Adipose tissue (tissue), 3 donors: ENCODE measurements around the gene CABLES2. TPM values are rescaled to one million over a fixed set of nuclear protein-coding genes. Genes with fewer than 3 reads are reported as not detected.
A peak's percentile ranks its signal among the peaks of the same experiment; 100 is the strongest.

ENCODE experiments used
- H3K27ac ChIP-seq: one replicate; pipeline ENCODE4 v1.5.1; 2013; ENCODE audit warnings: low read depth, low read length
- WGBS, 3 donors: extraction: QIAGEN DNeasy Blood & Tissue Kit; methylation state at CpG; one replicate each; pipeline ENCODE4 v1.1.7; 2013; 5-methylcytosine and 5-hydroxymethylcytosine counted together
- polyA plus RNA-seq, 3 donors: library from polyadenylated mRNA; stranded (reverse); fragments of 200-250 nt; gene quantifications; one replicate each; pipeline ENCODE4 v1.2.3, GENCODE V29; 2013
- donor health status: healthy with polysubstance abuse.
- donor health status: Bipolar disorder and iron deficiency.
- donor health status: healthy.

Gene CABLES2
- polyA plus RNA-seq, 3 donors, result 1.3 to 1.8 (median 1.6) TPM

DNA sequence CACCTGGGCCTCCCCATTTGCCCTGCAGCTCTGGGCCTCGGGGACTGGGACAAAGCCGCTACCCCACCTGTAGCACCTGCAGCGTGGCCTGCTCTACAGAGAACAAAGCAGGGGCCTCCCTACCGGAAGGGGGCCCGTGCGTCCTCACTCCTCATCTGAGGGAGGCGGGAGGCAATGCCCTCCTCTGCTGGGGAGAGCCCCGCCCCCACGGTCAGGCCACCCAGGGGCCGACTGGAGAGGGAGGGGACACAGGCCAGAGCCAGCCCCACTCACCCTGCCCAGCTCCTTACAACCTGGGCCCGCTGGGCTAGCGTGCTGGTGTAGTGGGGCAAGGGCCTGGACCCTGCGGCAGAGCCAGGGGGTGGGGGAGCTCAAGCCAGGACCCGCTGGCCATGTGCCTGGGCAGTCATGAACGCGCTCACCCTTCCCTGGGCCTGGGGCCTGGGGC lies 48.0 kb downstream of the CABLES2 start:
- no peak overlapping the region for H3K27ac ChIP-seq
- WGBS, 3 donors, result 56 to 73% (median 60%) methylated on average over 16 of the region's 16 CpGs

DNA sequence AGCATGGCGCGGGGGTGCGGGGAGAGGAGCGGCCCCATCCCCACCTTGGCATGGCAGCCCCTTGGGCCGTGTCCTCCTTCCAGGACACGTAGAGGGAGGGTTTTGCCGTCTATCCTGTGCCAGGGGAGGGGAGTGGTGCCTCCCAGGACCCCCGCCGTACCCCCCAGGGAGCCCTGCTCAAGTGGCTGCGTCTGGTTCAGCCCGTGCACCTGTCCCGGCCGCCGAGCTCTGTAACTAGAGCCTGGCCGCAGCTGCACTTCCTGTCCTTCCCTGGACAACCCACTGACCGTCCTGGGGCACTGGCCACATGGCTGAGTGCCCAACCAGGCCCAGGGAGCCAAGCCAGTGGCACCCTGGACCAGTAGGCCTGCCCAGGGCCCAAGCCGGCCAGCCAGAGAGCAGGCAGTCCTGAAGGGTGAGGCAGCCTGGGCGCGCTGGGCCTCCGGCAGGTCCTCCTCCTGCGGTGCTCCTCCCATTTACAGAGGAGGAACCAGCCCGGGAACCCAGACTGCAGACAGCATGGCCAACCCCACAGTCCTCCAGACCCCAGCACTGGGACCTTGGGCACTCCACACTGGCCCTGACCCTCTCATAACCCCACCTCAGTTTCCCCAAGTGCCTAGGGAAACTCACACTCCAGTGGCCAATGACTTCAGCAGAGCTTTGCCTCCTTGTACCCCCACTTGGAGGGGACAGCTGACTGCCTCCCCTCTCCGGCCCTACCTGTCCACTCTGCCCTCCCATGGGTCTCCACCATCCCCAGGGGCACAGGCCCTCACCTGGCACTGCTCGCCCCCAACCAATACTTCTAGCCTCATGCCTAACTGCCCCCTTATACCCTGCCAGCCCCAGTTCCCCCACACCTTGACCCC lies 48.7 kb downstream of the CABLES2 start:
- 59 to 76% (median 64%) methylated on average over 23 to 24 of the region's 24 CpGs for WGBS, 3 donors
- no peak overlapping the region for H3K27ac ChIP-seq

DNA sequence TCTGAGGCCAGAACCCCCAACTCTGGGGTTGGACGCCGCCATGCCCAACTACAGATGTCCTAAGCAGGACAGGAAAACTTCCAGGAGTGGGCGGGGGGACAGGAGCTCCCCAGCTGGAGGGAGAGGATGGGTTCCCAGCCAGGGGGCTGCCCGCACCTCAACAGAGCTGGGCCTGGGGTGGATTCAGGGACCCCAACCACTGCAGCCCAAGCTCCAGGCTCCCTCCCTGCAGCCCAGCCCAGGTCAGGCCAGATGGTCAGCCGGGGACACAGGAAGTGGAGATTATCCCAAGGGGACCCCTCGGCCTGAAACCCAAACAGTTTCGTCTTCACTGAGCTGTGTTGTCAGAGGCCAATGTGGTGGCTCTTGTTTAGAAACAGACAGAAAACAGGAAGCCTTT lies 49.4 kb downstream of the CABLES2 start:
- H3K27ac ChIP-seq, result no peak overlapping the region
- WGBS, 3 donors, result 43 to 78% (median 49%) methylated on average over 7 of the region's 7 CpGs

DNA sequence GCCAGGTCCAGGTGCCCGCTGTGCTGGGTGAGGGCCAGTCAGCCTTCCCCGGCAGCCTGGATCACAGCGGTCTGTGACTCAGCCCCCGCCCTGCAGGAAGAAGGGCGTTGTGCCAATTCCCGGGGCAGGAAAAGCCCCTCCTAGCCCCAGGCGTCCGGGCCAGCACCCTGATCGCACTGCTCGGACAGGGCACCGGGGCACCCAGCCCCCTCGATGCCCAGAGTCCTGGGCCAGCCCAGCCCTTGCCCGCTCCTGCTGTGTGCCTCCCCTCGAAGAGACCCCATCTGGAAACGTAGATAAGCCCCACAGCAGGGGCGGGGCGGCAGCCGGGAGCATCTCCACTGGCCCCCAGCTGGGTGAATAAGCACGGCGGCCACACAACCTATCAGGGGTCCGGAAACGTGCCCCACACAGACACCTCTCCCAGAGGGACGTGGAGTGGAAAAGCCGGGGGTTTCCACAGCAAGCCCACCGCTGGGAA lies 49.9 kb downstream of the CABLES2 start:
- WGBS, 3 donors, result 18 to 55% (median 19%) methylated on average over 24 to 25 of the region's 25 CpGs

DNA sequence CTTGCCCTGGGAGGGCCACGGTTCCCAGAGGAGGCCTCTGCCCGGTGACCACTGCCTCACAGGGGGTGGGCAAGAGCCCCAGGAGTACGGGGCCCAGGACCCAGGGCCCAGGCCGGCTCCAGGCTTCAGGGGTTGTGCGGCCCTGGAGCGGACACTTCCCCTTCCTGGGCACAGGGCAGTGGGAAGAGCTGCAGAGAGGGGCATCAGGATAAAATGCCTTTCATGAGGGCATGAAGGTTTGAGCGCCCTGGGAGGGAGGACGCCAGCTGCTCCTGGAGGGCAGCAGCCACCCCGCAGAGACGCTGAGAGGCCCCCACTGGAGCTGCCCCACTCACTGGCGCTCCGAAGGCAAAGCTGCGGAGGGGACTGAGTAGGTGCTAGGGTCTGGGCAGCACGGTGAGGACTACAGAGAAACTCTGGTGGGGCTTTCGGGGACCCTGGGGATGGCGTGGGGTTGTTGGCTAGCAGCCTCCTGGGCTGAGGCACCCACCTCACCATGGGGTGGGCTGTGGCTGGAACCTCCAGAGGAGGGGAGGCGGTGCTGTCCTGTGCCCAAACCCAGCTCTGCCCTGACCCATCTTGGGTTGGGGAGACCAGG lies 50.4 kb downstream of the CABLES2 start:
- H3K27ac ChIP-seq, result peak overlapping the region; percentile 5
- WGBS, 3 donors, result 56 to 70% (median 60%) methylated on average over 17 of the region's 17 CpGs

More for the DNA sequence above, 49.9 kb downstream of the CABLES2 start:
- H3K27ac ChIP-seq, result no peak overlapping the region

DNA sequence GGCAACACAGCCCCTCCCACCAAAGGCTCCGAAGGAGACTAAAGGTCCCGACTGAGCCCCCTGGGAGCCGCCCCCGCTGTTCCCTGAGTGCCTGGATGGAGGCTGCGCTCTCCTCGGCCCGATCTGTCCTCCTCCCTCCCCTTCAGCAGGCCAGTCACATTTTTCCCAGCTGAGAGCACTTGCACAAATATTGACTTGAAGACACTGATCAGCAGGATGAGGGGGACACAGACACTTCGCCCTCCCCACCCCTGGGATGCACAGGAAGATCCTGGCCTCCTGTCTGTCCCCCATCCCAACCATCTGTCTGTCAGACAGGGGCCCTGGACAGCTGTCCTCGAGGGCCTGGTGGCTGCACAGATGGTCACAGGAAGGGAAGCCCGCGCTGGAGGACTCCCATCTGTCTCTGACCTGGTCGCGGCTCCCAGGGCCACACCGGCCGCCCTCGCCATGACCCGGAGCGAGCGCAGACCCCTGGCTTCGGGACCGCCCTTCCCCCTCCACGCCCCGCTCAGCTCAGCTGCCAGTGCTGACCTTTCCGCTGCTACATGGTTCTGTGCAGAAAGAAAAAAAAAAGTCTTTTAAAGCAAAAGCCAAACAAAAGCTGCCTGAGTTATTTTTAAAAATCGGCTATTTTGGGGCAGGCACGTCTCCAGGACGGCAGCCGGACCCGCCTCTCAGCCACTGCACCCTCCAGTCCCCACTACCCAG lies 51.1 kb downstream of the CABLES2 start:
- 39 to 53% (median 42%) methylated on average over 28 to 29 of the region's 29 CpGs for WGBS, 3 donors
- no peak overlapping the region for H3K27ac ChIP-seq

DNA sequence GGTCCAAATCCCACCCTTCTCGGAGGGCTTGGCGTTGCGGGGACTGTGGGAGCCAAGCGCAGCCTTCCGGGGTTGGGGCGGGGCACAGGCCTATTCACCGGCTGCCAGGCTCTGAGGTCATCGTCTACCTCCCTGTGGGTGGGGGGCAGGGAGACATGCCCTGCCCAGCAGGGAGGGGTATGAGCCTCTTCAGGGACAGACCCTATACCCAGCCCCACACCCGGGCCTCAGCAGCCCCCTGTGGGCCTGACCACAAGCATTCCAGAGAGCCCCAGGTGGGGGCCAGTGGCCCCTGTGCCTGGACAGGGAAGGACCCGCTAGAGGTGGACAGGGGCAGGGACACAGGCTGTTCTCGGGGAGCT lies 51.6 kb downstream of the CABLES2 start:
- 34 to 50% (median 37%) methylated on average over 10 to 11 of the region's 11 CpGs for WGBS, 3 donors
- no peak overlapping the region for H3K27ac ChIP-seq

DNA sequence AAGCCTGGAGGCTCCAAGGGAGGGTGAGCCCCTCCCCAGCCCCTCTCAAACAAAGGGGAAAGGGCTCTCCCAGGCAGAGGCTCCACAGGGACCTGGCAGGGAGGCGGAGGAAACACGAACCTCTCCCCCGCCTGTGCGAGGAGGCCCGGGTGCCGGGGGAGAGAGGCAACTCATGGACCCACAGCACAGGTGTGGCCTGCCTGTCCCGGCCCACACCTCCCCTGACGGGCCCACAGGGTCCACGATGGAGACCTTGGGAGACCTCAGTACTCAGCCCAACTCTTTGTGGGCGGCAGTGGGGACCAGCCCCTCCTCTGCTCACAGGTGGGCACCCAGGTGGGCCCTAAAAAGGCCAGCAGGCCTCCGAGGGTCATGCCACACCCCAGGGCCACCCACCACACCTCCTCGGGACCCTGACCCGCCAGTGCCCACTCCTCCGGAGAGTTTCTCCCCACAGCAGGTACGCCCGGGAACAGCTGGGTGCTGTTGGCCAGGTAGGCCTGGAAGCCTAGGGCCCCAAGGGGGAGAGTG lies 52.2 kb downstream of the CABLES2 start:
- 65 to 69% (median 69%) methylated on average over 16 of the region's 16 CpGs for WGBS, 3 donors
- H3K27ac ChIP-seq, result no peak overlapping the region

DNA sequence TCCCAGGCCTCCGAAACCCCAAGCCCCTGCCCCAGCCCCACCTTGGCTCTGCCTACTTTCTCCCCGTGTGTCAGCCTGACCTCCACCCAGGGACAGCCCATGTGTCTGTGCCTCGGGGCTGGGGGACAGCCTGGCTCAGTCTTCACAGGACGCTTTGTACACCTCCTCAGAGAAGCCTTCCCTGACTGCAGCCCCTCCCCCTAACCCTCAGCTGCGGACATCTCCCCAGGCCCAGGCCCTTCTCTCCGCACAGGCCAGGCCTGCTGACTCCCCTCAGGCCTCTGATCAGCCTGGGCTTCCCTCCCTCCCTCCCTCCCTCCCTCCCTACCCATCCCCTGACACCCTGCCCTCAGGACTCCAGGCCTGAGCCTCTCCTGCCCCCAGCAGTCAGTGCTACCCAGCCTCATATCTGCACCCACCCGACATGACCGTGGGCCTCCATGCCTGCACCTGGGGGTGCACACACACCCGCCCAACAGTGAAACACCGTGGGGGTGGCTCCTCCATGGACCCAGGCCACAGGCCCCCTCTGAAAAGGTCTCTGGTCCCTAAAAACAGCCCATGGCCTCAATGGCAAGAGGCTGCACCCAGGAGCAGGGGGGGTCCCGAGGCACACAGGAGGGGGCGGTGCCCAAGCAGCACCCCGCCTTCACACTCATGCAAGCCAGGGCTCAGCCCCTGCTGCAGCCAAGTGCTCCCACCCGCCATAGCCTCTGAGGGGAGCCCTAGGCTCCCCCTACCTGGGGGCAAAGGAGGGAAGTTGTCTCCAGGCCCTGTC lies 52.9 kb downstream of the CABLES2 start:
- WGBS, 3 donors, result 83 to 91% (median 83%) methylated on average over 11 to 14 of the region's 14 CpGs
- no peak overlapping the region for H3K27ac ChIP-seq

DNA sequence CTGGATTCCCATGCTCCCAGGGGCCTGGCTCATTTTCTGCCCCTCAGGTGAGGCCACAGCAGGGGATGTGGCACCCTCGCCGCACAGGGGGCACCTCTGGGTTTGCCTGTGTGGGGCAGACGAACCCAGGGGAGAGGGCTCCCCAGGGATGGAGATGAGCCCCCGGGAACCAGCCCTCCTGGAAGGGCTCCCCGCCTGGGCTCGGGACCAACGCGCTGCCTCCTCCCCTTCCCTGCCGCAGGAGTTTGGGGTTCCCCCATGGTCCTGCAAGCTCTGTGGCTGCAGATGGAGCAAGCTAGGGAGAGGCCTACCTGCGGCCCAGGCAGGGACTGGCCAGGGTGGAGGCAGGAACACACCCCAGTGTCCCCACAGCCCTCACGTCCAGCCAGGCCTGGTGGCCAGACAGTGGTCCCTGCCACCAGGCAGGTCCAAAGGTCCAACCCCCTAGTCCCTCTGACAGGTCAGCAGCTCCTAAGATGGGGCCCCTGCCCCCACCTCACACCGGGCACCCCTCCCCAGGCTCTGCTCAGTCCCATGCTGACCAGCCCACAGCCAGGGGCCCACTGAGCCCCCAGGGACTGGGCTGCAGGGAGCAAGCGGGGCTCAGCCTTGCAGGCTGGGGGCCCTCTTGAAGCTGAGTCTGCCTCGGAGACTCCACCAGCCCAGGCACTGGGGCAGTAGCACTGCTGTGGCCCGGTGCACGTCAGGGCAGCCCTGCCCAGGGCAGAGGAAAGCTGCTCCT lies 53.6 kb downstream of the CABLES2 start:
- no peak overlapping the region for H3K27ac ChIP-seq
- 91 to 96% (median 91%) methylated on average over 14 to 16 of the region's 16 CpGs for WGBS, 3 donors

DNA sequence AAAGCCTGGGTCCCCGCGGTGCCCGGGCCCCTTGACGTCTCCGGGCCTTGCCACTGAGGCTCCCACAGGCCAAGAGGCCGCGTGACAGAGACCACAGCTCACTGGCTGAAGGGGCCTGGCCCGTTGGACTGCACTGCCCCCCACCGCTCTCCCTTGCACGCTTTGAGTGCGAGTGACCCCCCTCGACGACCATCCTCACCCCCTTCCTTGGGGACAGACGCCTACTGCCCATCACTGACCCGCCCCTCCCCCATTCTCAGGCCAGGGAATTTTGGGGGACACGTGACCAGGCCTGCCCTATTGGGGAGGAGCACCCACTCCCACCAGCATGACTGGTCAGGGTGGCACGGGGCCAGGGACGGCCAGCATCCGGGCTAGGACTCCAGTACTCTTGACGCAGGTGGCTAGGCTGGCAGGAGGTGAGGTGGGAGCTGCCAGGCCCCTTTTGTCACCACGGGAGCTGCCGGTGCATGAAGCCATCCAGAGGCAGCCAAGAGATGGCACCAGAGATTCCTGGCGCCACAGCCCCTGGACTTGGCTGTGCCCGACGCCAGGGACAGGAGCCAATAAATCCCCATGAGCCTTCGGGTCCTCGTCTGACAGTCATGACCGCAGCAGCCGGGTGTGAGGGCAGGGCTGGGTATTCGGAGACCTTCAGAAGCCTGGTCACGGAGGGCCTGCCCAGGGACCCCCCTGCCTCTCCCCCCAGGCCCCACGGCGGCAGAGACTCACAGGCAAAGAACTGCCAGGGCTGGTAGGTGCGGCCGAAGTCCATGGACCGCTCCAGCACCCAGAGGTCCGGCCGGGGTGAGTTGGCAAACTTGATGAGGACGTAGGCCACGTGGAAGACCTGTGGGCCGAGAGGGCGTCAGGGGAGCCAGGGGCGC lies 54.4 kb downstream of the CABLES2 start:
- 74 to 82% (median 79%) methylated on average over 43 of the region's 43 CpGs for WGBS, 3 donors
- H3K27ac ChIP-seq, result no peak overlapping the region

DNA sequence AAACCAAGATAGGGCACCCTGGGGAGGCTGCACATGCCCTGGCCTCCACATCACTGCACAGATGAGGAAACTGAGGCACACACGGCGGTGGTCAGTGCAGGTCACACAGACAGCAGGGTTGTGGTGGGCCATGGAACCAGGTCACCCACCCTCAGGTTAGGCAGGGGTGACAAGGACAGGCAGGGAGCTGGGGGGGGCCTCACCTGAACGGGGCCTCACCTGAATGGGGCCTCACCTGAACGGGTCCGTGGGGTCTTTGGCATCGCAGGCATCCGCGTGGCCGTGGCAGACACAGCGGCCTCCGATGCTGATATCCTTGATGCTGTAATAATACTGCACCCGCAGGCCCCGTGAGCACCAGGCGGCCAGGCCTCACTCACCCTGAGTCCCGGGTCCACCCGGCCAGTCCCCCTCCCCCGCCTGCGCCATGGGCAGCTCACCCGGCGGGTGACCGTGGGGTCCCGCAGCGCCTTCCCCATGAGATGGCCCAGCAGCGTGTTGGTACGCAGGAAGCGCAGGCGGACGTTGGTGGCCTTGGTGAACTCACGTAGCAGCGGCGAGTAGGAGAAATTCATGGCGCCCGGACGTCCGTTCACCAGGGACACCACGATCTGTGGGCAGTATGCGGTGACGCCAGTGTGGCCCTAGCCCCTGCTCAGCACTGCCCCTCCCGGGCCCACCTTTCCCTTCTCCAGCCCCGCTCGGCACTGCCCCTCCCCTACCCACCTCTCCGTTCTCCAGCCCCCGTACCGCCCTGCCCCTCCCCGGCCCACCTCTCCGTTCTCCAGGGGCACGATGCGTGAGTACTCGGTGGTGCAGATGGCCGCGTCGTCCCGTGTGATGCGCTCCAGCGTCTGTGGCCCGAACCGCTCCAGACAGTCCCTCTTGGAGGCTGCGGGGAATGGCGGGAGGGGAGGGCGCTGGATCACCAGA lies 55.4 kb downstream of the CABLES2 start:
- no peak overlapping the region for H3K27ac ChIP-seq
- 90 to 92% (median 91%) methylated on average over 50 to 60 of the region's 60 CpGs for WGBS, 3 donors

DNA sequence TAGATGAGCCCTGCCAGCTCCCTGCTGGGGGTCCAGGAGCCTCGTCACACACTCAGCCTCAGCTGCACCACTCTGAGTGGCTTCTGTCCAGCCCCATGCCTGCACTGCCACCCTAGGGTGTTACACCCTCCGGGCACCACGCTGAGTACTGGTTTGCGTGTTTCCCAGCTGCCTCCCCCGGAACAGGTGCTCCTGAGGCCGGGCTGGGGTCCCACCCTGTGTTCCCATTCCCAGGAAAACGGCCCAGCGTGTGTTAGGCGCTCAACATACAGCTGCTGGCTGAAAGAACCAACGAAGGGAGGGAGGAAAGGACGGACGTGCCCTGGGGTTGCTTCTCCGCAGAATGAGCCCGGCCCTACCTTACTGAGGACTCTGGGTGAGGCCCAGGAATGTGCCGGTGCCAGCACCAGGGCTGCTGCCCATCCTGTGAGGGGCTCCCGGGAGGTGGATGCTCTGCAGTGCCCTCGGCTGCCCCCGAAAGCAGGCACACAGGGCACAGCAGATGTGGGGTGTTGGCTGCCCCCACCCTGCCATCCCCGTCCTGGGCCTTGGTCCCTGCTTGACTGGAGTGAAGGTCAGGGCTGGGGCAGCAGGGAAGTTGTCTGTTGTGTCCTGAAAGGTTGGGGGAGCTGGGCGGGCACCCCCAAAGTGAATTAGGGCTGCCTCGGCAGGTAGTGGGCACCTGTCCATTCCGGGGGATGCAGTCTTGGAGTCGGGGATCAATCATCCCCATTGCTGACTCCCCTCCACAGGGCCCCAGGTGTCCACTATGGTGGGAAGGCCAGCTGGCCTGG lies 56.3 kb downstream of the CABLES2 start:
- no peak overlapping the region for H3K27ac ChIP-seq
- 81 to 89% (median 86%) methylated on average over 23 of the region's 23 CpGs for WGBS, 3 donors

DNA sequence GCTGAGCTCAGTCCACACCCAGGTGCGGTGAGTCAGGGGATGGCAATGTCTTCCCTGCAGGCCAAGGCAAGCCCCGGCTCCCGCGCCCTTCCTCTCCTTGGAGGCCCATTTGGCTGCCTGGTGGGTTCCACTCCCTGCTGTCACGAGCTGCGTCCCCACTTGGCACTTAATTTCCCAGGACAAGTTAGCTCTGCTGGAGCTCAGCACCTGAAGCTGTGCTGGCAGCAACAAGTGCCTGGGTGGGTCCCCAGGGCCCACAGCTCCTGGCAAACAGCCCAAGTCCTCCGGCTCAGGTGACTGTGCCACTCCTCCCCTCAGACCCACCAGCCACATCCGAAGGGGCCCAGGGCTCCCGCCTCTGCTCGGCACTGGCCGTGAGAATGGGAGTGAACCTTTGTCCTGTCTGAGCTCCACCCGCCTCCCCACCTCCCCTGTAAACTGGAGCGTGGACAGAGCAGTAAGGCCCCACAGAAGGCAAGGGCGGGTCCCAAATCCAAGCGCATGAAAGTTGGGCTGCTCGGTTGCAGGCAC lies 56.9 kb downstream of the CABLES2 start:
- 71 to 84% (median 80%) methylated on average over 16 of the region's 16 CpGs for WGBS, 3 donors
- no peak overlapping the region for H3K27ac ChIP-seq
